ENCODE data around the gene RABL6.

DNA sequence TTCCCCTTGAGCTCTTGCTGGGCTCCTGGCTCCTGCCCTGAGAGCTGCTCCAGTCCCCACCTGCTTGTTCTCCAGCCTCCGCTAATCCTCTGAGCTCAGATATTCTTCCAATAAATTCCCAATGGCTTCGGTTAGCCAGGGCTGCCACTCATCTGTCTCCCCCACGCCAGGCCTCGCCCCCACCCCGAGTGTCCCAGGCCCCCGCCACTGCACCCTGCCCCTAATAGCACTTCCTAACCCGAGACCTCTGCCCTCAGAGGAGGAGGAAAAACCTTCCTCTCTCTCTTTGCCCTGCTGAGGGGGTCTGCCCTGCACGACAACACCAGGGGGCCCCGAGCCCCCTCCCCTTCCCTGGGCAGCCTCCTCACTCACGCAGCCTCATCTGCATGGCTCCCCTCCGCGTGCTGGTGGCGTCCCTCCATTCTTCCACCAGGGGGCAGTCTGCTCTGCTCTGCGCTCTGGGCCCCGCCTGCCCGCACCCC, 38.0 kb upstream of the RABL6 start:
- TF ChIP-seq CTCF (conservative IDR thresholded peaks at IDR 0.05) (no peak; the same call in 1 of the 2 replicates), ZFX (IDR thresholded peaks at IDR 0.05) (no peak)

Measured in C4-2B (cell line).